Tibial nerve (tissue), 4 donors: ENCODE data around the gene PRKCD. TPM values are rescaled to one million over a fixed set of nuclear protein-coding genes. Genes with fewer than 3 reads are reported as not detected.

Source experiments
- DNase-seq, 2 donors: peaks; one replicate each; pipeline ENCODE4 v3.0.0-alpha.2; 2019; ENCODE audit warnings: low spot score in 2 of 2
- H3K27ac ChIP-seq, 4 donors: fragments of 200-600 bp; sonication (generic) in 3 of 4; one replicate each; pipeline ENCODE4 v1.5.1; 2017 to 2019; ENCODE audit warnings: mild to moderate bottlenecking in 1 of 4
- H3K27me3 ChIP-seq, 2 donors: fragments of 200-600 bp; sonication (generic) in 1 of 2; one replicate each; pipeline versions ENCODE4 v1.5.1 to v1.6.0; 2017 to 2019
- H3K36me3 ChIP-seq, 3 donors: fragments of 200-600 bp; sonication (generic); one replicate each; pipeline ENCODE4 v1.5.1; 2018 to 2019
- H3K4me1 ChIP-seq, 4 donors: fragments of 200-600 bp; sonication (generic) in 3 of 4; one replicate each; pipeline ENCODE4 v1.5.1; 2017 to 2019
- H3K4me3 ChIP-seq, 4 donors: fragments of 200-600 bp; sonication (generic) in 3 of 4; one replicate each; pipeline ENCODE4 v1.5.1; 2017 to 2019; ENCODE audit warnings: mild to moderate bottlenecking in 1 of 4, moderate library complexity in 1 of 4
- H3K9me3 ChIP-seq, 4 donors: fragments of 200-600 bp; sonication (generic) in 3 of 4; one replicate each; pipeline ENCODE4 v1.5.1; 2017 to 2019
- CTCF ChIP-seq, 5 experiments: fragments of 200-600 bp in 3 of 5; fragments of 450-650 bp in 2 of 5; sonication (generic) in 3 of 5; IDR thresholded peaks; one replicate each; pipeline ENCODE4 v1.5.1; 2016 to 2019; ENCODE audit warnings: antibody characterized with exemption in 5 of 5, mild to moderate bottlenecking in 3 of 5, moderate library complexity in 2 of 5
- EP300 ChIP-seq, 2 donors: sonication (generic); formaldehyde crosslinking; IDR thresholded peaks; one replicate each; pipeline ENCODE4 v1.6.1; 2017; ENCODE audit warnings: antibody characterized with exemption in 2 of 2, mild to moderate bottlenecking in 1 of 2
- POLR2A ChIP-seq, 2 donors: fragments of 450-650 bp; IDR thresholded peaks; one replicate each; pipeline ENCODE4 v1.6.1; 2017; ENCODE audit warnings: antibody characterized with exemption in 2 of 2, mild to moderate bottlenecking in 2 of 2, moderate library complexity in 2 of 2
- WGBS, 2 donors: methylation state at CpG; one replicate each; pipeline ENCODE4 v1.1.5; 2018; 5-methylcytosine and 5-hydroxymethylcytosine counted together
- total RNA-seq, 4 donors: library from RNA; depleted of rRNA; stranded (reverse); fragments of >200 nt; gene quantifications; one replicate each; pipeline ENCODE4 v1.1.0, GENCODE V29; 2016

PRKCD gene
- total RNA-seq, 4 donors from 2014 or later, result 13.5 to 30.6 (median 19.9) TPM

DNA sequence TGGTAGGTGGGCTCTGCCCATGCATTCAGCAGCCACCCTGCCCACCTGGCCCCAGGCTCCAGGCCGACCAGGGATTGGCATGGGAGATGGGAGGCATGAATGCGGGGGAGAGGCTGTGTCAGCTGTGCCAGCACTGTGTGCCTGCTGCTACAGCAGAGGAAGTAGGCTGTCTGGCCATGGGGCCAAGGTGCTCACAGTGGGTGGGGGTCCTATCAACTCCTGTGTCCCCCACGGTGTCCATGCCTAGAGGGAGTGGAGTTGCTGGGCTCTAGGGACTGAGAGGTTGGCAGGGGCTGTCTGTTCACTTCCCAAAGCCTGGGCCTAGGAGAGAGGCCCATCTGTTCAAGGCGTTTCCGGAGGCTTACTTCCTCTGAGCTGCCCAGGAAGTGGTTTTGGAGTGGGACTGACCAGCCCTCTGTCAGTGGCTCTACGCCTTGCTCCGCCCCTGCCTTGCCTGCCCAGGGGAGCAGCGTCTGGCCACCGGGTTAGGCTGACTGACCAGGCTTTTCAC lies 5.8 kb downstream of the PRKCD start:
- TF ChIP-seq POLR2A (IDR thresholded peaks at IDR 0.05) (peak in 1 of 2 donors; percentile 10), EP300 (IDR thresholded peaks at IDR 0.05) (peak in 1 of 2 donors; percentile 60), CTCF (IDR thresholded peaks at IDR 0.05) (no peak)
- peak; percentile 33 to 56 for DNase-seq
- H3K27me3 ChIP-seq, result no peaks in the 10 kb centered on the region
- no peaks in the 10 kb centered on the region for H3K36me3 ChIP-seq
- WGBS, 2 donors, result 20 to 27% methylated on average over 3 to 5 of the region's 9 CpGs
- H3K4me1 ChIP-seq, result peaks cover 0 to 87% (median 56%) of the 10 kb centered on the region in 4 donors
- no peaks in the 10 kb centered on the region for H3K9me3 ChIP-seq
- H3K4me3 ChIP-seq, result peak overlapping the region in 1 of 4 donors; percentile 20
- H3K27ac ChIP-seq, result peak overlapping the region in 3 of 4 donors; percentile 58 to 80 (median 79)

DNA sequence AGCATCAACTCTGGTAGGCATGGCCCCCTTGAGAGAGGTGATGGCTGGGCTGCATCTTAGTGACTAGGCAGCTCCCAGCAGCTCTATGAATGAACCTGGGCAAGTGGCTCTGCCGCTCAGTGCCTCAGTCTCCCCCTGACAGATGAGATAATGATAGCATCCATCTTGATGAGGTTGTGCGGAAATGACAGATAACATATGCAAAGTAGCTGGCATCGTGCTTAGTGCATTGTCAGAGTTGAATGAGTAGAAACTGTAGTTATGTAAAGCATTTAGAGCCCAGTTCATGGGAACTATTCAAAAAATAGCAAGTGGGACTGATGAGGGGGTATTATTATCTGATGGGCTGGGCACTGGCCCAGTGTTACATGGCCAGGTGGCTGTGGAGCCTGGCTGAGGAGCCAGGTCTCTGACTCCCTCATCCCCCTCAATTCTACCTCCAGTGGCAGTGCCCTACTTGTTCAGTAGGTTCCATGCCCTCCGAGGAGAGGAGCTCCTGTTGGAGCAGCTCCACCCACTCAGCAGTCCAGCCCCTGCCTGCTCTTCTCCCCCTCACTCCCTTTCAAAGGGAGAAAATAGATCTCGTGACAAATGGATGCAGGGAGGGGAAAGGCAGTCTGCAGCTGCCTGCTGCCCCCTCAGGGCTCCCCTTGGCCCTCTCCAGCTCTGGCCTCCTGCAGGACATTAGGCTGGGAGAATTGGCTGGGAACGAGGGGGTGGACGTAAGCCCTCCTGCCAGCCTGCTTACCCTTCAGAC lies 6.6 kb downstream of the PRKCD start:
- H3K4me1 ChIP-seq, result peaks cover 0 to 88% (median 58%) of the 10 kb centered on the region in 4 donors
- peak overlapping the region in 1 of 4 donors; percentile 20 for H3K4me3 ChIP-seq
- no peaks in the 10 kb centered on the region for H3K9me3 ChIP-seq
- 44 to 52% methylated on average over 7 of the region's 7 CpGs for WGBS, 2 donors
- TF ChIP-seq EP300 (IDR thresholded peaks at IDR 0.05) (no peak), CTCF (IDR thresholded peaks at IDR 0.05) (no peak), POLR2A (IDR thresholded peaks at IDR 0.05) (no peak)
- DNase-seq, result no peak
- no peaks in the 10 kb centered on the region for H3K36me3 ChIP-seq
- H3K27ac ChIP-seq, result peak overlapping the region in 3 of 4 donors; percentile 58 to 80 (median 79)
- no peaks in the 10 kb centered on the region for H3K27me3 ChIP-seq

DNA sequence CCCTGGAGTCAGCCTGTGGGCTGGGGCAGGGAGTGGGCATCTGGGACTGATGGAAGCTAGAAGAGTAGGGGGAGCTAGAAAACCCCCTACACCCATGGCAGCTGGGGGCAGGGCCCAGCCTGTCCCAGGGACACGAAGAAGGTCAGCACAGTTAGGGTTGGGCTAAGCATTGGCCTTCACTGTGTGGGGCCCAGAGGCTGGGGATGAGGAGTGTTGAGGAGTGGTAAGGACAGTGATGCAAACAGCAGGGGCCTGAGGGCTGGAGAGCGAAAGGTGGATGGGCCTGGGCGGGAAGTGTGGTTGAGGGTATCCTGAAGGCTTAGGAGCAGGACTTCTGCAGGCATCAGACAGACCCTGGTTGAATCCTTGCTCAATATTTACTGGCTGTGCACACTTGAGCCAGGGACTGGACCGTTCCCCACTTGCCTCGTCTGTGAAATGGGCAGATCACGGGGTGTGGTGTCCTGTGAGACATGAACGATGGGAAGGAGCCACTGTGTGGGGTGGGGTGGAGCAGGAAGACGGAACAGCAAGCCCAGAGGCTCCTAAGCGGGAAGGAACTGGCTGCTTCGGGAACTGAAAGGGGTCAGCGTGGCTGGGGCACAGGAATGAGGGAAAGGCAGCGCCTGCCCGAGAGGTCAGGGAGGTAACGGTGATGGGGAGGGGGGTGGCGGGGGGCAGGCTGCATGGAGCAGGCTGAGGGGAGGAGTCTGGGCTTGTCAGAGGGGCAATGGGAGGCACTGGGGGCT lies 7.3 kb downstream of the PRKCD start:
- Histone ChIP-seq H3K27me3 (no peaks in the 10 kb centered on the region), H3K27ac (peak overlapping the region in 3 of 4 donors; percentile 58 to 80 (median 79)), H3K4me3 (peak overlapping the region in 1 of 4 donors; percentile 24), H3K4me1 (peaks cover 0 to 81% (median 57%) of the 10 kb centered on the region in 4 donors), H3K36me3 (peaks cover 0 to 6% (median 0%) of the 10 kb centered on the region in 3 donors), H3K9me3 (no peaks in the 10 kb centered on the region)
- peak in 1 of 2 donors; percentile 18 for DNase-seq
- WGBS, 2 donors, result 73 to 74% methylated on average over 15 of the region's 15 CpGs
- no peak for TF ChIP-seq EP300 (IDR thresholded peaks at IDR 0.05)

DNA sequence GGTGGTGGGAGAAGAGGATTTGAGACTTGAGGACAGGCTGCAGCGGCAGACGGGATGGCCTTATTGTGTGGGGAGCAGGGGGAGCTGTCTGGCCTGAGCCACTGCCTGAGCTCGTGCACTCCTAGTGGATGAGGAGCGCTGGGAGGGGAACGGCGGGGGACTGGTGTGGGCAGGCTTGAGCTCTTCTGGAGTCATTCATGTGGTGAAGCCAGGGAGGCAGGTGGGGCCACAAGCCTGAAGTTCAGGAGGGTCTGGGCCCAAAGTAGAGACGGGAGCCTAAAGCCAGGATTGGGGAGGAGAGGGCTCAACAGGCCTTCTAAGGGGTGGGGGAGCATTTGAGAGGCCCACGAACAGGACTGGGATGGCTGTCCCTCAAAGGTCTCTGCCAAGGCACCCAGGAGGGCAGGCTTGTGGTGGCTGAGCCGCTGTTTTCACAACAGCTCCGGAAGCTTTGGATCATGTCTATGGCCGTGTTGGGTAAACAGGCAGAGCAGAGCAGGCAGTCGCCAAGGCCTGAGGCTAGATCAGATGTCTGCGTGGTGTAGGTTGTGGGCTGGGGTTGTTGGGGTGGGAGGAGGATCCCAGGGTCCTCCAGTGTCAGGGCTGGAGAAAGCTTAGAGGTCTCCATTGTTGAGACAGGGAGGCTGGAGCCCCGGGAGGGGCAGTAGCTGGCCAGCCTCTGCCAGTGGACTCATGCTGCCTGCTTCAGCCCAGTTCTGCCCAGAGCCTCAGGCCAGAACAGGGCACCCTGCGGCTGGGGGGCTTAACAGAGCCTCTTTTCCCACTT lies 8.2 kb downstream of the PRKCD start:
- TF ChIP-seq EP300 (IDR thresholded peaks at IDR 0.05), result no peak
- H3K36me3 ChIP-seq, result peaks cover 0 to 15% (median 0%) of the 10 kb centered on the region in 3 donors
- H3K4me1 ChIP-seq, result peaks cover 0 to 74% (median 54%) of the 10 kb centered on the region in 4 donors
- H3K27me3 ChIP-seq, result no peaks in the 10 kb centered on the region
- peak overlapping the region in 3 of 4 donors; percentile 34 to 80 (median 79) for H3K27ac ChIP-seq
- 49 to 58% methylated on average over 12 to 15 of the region's 15 CpGs for WGBS, 2 donors
- no peak for DNase-seq
- peak overlapping the region in 1 of 4 donors; percentile 24 for H3K4me3 ChIP-seq
- no peaks in the 10 kb centered on the region for H3K9me3 ChIP-seq

GRCh38 chr3:53169832-53170324 lies 8.9 kb downstream of the PRKCD start:
- H3K36me3 ChIP-seq, result peaks cover 0 to 21% (median 0%) of the 10 kb centered on the region in 3 donors
- H3K27ac ChIP-seq, result peak overlapping the region in 3 of 4 donors; percentile 34 to 80 (median 79)
- no peaks in the 10 kb centered on the region for H3K9me3 ChIP-seq
- TF ChIP-seq CTCF (IDR thresholded peaks at IDR 0.05) (no peak), EP300 (IDR thresholded peaks at IDR 0.05) (no peak), POLR2A (IDR thresholded peaks at IDR 0.05) (no peak)
- peaks cover 0 to 73% (median 54%) of the 10 kb centered on the region in 4 donors for H3K4me1 ChIP-seq
- no peaks in the 10 kb centered on the region for H3K27me3 ChIP-seq
- H3K4me3 ChIP-seq, result peak overlapping the region in 1 of 4 donors; percentile 24
- WGBS, 2 donors, result 85 to 92% methylated on average over 6 to 9 of the region's 9 CpGs
- no peak for DNase-seq
